A673 (cell line): Measurements from ENCODE around the gene CDH4.

Experiments used
- EZH2 ChIP-seq: fragments of 200-600 bp; sonication (generic); IDR thresholded peaks from 2 replicates; pipeline ENCODE4 v1.6.1; 2017; ENCODE audit warnings: borderline replicate concordance, low read depth, mild to moderate bottlenecking, mixed read lengths, antibody characterized with exemption, low read length; ENCODE audit not compliant: poor library complexity, severe bottlenecking
- TF ChIP-seq, protein P1 (sequence below): fragments of 300-800, 200-600 bp; sonication (generic); conservative IDR thresholded peaks from 2 replicates; pipeline ENCODE4 v1.5.1; 2017; ENCODE audit warnings: low read depth, mild to moderate bottlenecking, antibody characterized with exemption, low read length, moderate library complexity, mixed read lengths

DNA sequence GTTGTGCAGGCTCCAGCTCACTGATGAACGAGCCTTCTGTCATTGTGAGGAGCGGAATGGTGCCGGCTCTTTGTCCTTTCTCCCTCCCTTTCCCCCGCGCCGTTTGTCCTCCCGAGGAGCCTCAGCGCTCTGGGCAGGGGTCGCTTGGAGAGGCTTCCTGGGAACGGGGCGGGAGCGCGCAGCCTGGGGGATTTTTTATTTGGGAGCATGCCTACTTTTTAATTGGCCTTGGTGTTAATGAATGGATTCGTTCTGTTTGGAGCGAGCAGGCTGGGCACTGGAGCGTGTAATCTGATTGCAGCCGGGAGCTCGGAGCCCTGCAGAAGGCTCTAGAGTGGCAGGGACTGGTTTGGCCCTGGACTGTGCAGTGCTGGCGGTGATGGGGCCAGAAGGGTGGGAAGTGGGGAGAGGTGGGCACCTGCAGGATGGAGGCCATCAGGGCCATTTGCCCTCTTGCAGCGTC, 118.8 kb downstream of the CDH4 start:
- TF ChIP-seq, protein P1, sequence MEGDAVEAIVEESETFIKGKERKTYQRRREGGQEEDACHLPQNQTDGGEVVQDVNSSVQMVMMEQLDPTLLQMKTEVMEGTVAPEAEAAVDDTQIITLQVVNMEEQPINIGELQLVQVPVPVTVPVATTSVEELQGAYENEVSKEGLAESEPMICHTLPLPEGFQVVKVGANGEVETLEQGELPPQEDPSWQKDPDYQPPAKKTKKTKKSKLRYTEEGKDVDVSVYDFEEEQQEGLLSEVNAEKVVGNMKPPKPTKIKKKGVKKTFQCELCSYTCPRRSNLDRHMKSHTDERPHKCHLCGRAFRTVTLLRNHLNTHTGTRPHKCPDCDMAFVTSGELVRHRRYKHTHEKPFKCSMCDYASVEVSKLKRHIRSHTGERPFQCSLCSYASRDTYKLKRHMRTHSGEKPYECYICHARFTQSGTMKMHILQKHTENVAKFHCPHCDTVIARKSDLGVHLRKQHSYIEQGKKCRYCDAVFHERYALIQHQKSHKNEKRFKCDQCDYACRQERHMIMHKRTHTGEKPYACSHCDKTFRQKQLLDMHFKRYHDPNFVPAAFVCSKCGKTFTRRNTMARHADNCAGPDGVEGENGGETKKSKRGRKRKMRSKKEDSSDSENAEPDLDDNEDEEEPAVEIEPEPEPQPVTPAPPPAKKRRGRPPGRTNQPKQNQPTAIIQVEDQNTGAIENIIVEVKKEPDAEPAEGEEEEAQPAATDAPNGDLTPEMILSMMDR, result no peak
- TF ChIP-seq EZH2, result no peak
